ENCODE measurements around the gene DGKG. TPM values are rescaled to one million over a fixed set of nuclear protein-coding genes. Genes with fewer than 3 reads are reported as not detected.

The DGKG gene
- total RNA-seq, 1 donor: 2.5 TPM

DNA sequence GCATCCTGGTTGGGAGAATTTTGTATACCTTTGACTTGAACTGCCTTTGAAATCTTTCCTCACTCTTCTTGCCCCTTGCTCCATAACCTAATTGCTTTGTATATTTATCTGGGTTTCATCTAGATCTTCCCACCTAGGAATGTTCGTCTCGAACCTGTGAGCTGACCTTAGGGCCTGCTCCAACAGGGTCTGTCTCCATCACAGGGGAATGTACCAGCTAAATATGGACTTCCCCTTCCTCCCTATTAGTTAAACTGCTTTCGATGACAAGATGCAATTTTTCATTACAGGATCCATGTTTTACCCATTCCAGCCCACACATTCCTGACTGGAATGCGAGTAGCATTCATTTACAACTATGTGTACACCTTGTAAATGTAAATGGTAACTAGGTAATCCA lies 242.5 kb downstream of the DGKG start:
- Histone ChIP-seq H3K4me1 (ENCODE audit: insufficient read depth, low read length) (no peaks in the 10 kb centered on the region), H2AFZ (ENCODE audit: low read length) (no peak overlapping the region), H3K36me3 (ENCODE audit: insufficient read depth, low read length) (no peaks in the 10 kb centered on the region), H3K4me3 (ENCODE audit: insufficient read depth, low read length) (no peak overlapping the region), H3K9me3 (ENCODE audit: low read depth, low read length) (no peaks in the 10 kb centered on the region), H4K20me1 (ENCODE audit: insufficient read depth, low read length) (no peaks in the 10 kb centered on the region), H3K79me2 (ENCODE audit: insufficient read depth, low read length) (no peaks in the 10 kb centered on the region), H3K27ac (ENCODE audit: low read depth, low read length) (no peak overlapping the region), H3K4me2 (ENCODE audit: insufficient read depth, low read length) (no peak overlapping the region), H3K27me3 (ENCODE audit: insufficient read depth, low read length) (peaks cover 30% of the 10 kb centered on the region)
- DNase-seq (ENCODE audit: insufficient read length, low spot score, missing footprints): no peak
- TF ChIP-seq, protein P1, sequence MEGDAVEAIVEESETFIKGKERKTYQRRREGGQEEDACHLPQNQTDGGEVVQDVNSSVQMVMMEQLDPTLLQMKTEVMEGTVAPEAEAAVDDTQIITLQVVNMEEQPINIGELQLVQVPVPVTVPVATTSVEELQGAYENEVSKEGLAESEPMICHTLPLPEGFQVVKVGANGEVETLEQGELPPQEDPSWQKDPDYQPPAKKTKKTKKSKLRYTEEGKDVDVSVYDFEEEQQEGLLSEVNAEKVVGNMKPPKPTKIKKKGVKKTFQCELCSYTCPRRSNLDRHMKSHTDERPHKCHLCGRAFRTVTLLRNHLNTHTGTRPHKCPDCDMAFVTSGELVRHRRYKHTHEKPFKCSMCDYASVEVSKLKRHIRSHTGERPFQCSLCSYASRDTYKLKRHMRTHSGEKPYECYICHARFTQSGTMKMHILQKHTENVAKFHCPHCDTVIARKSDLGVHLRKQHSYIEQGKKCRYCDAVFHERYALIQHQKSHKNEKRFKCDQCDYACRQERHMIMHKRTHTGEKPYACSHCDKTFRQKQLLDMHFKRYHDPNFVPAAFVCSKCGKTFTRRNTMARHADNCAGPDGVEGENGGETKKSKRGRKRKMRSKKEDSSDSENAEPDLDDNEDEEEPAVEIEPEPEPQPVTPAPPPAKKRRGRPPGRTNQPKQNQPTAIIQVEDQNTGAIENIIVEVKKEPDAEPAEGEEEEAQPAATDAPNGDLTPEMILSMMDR (IDR thresholded peaks at IDR 0.05; ENCODE audit: extremely low read depth, low read depth, low read length): no peak

GRCh38 chr3:186118692-186119091 lies 243.3 kb downstream of the DGKG start:
- DNase-seq (ENCODE audit: insufficient read length, low spot score, missing footprints): no peak
- TF ChIP-seq, protein P1 (IDR thresholded peaks at IDR 0.05; ENCODE audit: extremely low read depth, low read depth, low read length): no peak
- no peaks in the 10 kb centered on the region for H4K20me1 ChIP-seq (ENCODE audit: insufficient read depth, low read length)
- no peaks in the 10 kb centered on the region for H3K4me1 ChIP-seq (ENCODE audit: insufficient read depth, low read length)
- peaks cover 36% of the 10 kb centered on the region for H3K27me3 ChIP-seq (ENCODE audit: insufficient read depth, low read length)
- no peaks in the 10 kb centered on the region for H3K79me2 ChIP-seq (ENCODE audit: insufficient read depth, low read length)
- H3K27ac ChIP-seq (ENCODE audit: low read depth, low read length): no peak overlapping the region
- no peak overlapping the region for H3K4me3 ChIP-seq (ENCODE audit: insufficient read depth, low read length)
- H3K4me2 ChIP-seq (ENCODE audit: insufficient read depth, low read length): no peak overlapping the region
- no peaks in the 10 kb centered on the region for H3K9me3 ChIP-seq (ENCODE audit: low read depth, low read length)
- H2AFZ ChIP-seq (ENCODE audit: low read length): no peak overlapping the region
- no peaks in the 10 kb centered on the region for H3K36me3 ChIP-seq (ENCODE audit: insufficient read depth, low read length)

- H3K27me3 ChIP-seq (ENCODE audit: insufficient read depth, low read length): peaks cover 33% of the 10 kb centered on the region
Measured at GRCh38 chr3:186117521-186118134, 244.4 kb downstream of the DGKG start.

DNA sequence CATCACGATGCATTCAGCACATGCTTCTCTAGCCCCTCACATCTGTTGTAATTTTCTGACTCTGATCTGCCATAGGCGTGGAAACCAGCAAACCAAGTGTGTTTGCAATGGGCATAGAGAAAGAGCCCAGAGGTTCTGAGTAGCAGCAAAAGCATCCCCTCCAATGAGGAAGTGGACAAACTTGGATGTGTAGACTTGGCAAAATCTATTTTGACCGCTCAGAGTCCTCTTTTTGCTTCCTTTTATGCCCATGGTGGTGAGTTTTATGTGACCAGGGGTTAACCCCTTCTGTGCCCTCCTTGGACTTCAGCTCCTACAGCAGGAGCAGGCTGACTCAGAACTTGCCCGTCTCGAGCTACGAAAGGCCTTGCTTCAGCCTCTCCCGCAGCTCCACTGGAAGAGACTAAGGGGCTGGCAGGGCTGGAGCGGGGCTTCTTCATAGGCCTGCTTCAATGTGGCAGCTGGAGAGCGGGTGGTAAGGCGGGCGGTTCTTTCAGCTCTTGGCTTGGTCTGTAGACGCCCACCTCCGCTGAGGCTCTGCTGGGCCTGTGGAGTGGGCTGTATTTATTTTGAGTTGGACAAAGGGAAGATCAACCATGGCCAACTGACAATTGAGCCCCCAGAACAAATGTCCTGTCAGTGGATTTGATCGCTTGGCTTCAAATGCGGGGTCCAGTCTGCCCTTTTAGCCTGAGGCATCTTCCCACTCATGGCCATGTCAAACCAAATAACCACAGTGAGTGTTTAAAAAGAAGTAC lies 246.6 kb downstream of the DGKG start:
- Histone ChIP-seq H3K79me2 (ENCODE audit: insufficient read depth, low read length) (no peaks in the 10 kb centered on the region), H4K20me1 (ENCODE audit: insufficient read depth, low read length) (no peaks in the 10 kb centered on the region), H3K4me1 (ENCODE audit: insufficient read depth, low read length) (peaks cover 4% of the 10 kb centered on the region), H3K27me3 (ENCODE audit: insufficient read depth, low read length) (peaks cover 29% of the 10 kb centered on the region), H3K27ac (ENCODE audit: low read depth, low read length) (no peak overlapping the region), H3K9me3 (ENCODE audit: low read depth, low read length) (no peaks in the 10 kb centered on the region), H2AFZ (ENCODE audit: low read length) (no peak overlapping the region), H3K36me3 (ENCODE audit: insufficient read depth, low read length) (no peaks in the 10 kb centered on the region), H3K4me2 (ENCODE audit: insufficient read depth, low read length) (no peak overlapping the region), H3K4me3 (ENCODE audit: insufficient read depth, low read length) (no peak overlapping the region)
- TF ChIP-seq, protein P1 (IDR thresholded peaks at IDR 0.05; ENCODE audit: extremely low read depth, low read depth, low read length): no peak
- no peak for DNase-seq (ENCODE audit: insufficient read length, low spot score, missing footprints)

More at GRCh38 chr3:186117521-186118134, 244.4 kb downstream of the DGKG start:
- H3K4me1 ChIP-seq (ENCODE audit: insufficient read depth, low read length): no peaks in the 10 kb centered on the region
- no peak overlapping the region for H3K27ac ChIP-seq (ENCODE audit: low read depth, low read length)
- H3K4me3 ChIP-seq (ENCODE audit: insufficient read depth, low read length): no peak overlapping the region
- no peaks in the 10 kb centered on the region for H3K9me3 ChIP-seq (ENCODE audit: low read depth, low read length)
- no peaks in the 10 kb centered on the region for H3K79me2 ChIP-seq (ENCODE audit: insufficient read depth, low read length)
- DNase-seq (ENCODE audit: insufficient read length, low spot score, missing footprints): no peak
- no peaks in the 10 kb centered on the region for H3K36me3 ChIP-seq (ENCODE audit: insufficient read depth, low read length)
- no peaks in the 10 kb centered on the region for H4K20me1 ChIP-seq (ENCODE audit: insufficient read depth, low read length)
- H2AFZ ChIP-seq (ENCODE audit: low read length): no peak overlapping the region
- no peak overlapping the region for H3K4me2 ChIP-seq (ENCODE audit: insufficient read depth, low read length)
- TF ChIP-seq, protein P1 (IDR thresholded peaks at IDR 0.05; ENCODE audit: extremely low read depth, low read depth, low read length): no peak

Data from osteoblast (primary cell).